Nephron progenitor cell (in vitro differentiated cells): ENCODE measurements around the gene CENPH.
"Not testable (repeated sequence)": the region's sequence is repeated elsewhere in the genome, so short reads cannot be mapped to it uniquely, and the experiment has no call there.

ENCODE experiments used
- DNase-seq: peaks from one replicate; pipeline ENCODE4 v3.0.0; 2021
- H3K27ac Mint-ChIP-seq: 2 replicates; pipeline ENCODE4 v1.8.0; 2021; ENCODE audit warnings: mild to moderate bottlenecking, moderate library complexity, mixed read lengths
- H3K27me3 Mint-ChIP-seq: 2 replicates; pipeline ENCODE4 v1.8.0; 2021; ENCODE audit warnings: mild to moderate bottlenecking, low read depth, mixed read lengths; ENCODE audit not compliant: poor library complexity
- H3K36me3 Mint-ChIP-seq: 2 replicates; pipeline ENCODE4 v1.8.0; 2021; ENCODE audit warnings: low read depth, mixed read lengths
- H3K4me1 Mint-ChIP-seq: 2 replicates; pipeline ENCODE4 v1.8.0; 2021; ENCODE audit warnings: mixed read lengths
- H3K4me3 Mint-ChIP-seq: 2 replicates; pipeline ENCODE4 v1.8.0; 2021; ENCODE audit warnings: mild to moderate bottlenecking, moderate library complexity, mixed read lengths
- H3K9me3 Mint-ChIP-seq: 2 replicates; pipeline ENCODE4 v1.8.0; 2021; ENCODE audit warnings: mild to moderate bottlenecking, moderate library complexity, mixed read lengths
- TF ChIP-seq, protein P1 (sequence below): fragments of 200-600 bp; sonication (generic); IDR thresholded peaks from 2 replicates; pipeline ENCODE4 v1.5.0; 2021; ENCODE audit warnings: antibody characterized with exemption

Gene CENPH

GRCh38 chr5:69234457-69235268 lies 45.3 kb downstream of the CENPH start, which contains the start of gene CDK7:
Gene CDK7 (plus strand): TSS chr5:69234886. CDS start chr5:69234976, 90 bp downstream.
- Mint-ChIP-seq H3K27ac (peak within 1 kb of the TSS; percentile 96), H3K4me1 (peaks cover 37% of the 10 kb centered on the region), H3K27me3 (no peaks in the 10 kb centered on the region), H3K4me3 (peak within 1 kb of the TSS; percentile 96), H3K9me3 (no peaks in the 10 kb centered on the region), H3K36me3 (peaks cover 34% of the 10 kb centered on the region)
- TF ChIP-seq, protein P1, sequence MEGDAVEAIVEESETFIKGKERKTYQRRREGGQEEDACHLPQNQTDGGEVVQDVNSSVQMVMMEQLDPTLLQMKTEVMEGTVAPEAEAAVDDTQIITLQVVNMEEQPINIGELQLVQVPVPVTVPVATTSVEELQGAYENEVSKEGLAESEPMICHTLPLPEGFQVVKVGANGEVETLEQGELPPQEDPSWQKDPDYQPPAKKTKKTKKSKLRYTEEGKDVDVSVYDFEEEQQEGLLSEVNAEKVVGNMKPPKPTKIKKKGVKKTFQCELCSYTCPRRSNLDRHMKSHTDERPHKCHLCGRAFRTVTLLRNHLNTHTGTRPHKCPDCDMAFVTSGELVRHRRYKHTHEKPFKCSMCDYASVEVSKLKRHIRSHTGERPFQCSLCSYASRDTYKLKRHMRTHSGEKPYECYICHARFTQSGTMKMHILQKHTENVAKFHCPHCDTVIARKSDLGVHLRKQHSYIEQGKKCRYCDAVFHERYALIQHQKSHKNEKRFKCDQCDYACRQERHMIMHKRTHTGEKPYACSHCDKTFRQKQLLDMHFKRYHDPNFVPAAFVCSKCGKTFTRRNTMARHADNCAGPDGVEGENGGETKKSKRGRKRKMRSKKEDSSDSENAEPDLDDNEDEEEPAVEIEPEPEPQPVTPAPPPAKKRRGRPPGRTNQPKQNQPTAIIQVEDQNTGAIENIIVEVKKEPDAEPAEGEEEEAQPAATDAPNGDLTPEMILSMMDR, result no peak
- peak; percentile 90 for DNase-seq

DNA sequence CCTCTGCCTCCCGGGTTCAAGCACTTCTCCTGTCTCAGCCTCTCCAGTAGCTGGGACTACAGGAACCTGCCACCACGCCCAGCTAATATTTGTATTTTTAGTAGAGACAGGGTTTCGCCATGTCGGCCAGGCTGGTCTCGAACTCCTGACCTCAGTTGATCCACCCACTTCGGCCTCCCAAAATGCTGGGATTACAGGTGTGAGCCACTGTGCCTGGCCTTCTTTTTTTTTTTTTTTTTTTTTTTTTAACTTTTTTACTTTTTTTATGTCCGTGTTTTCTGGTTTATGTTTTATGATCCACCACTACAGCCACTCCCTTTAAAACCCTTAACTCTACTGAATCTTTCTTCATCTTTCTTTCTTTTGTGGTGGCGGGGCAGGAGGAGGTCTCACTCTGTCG lies 47.4 kb downstream of the CENPH start:
- not testable (repeated sequence) for DNase-seq, H3K27me3 Mint-ChIP-seq
- H3K4me3 Mint-ChIP-seq, result peak overlapping the region; percentile 76
- H3K4me1 Mint-ChIP-seq, result peaks cover 37% of the 10 kb centered on the region
- H3K27ac Mint-ChIP-seq, result peak overlapping the region; percentile 82
- H3K9me3 Mint-ChIP-seq, result peaks cover 10% of the 10 kb centered on the region
- peaks cover 47% of the 10 kb centered on the region for H3K36me3 Mint-ChIP-seq

DNA sequence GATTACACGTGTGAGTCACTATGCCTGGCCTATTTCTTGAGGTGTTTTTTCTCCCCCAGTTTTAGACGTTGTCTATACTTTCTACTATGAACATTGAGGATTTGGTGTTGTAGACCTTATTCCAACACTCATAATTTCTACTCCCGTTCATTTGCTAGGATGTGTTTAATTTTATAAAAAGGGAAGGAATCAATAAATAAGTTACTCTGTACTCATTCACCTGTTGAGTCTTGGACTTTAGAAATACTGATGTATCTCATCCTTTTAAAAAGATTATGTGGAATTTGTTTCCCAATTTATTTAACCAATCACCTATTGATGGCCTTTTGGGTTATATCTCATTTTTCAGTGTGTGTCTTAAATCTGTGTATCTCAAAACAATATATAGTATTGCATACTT lies 48.5 kb downstream of the CENPH start:
- Mint-ChIP-seq H3K9me3 (peaks cover 19% of the 10 kb centered on the region), H3K4me1 (peaks cover 37% of the 10 kb centered on the region), H3K36me3 (peaks cover 59% of the 10 kb centered on the region), H3K4me3 (no peak overlapping the region), H3K27ac (no peak overlapping the region), H3K27me3 (no peaks in the 10 kb centered on the region)
- DNase-seq, result no peak
- TF ChIP-seq, protein P1, result no peak

DNA sequence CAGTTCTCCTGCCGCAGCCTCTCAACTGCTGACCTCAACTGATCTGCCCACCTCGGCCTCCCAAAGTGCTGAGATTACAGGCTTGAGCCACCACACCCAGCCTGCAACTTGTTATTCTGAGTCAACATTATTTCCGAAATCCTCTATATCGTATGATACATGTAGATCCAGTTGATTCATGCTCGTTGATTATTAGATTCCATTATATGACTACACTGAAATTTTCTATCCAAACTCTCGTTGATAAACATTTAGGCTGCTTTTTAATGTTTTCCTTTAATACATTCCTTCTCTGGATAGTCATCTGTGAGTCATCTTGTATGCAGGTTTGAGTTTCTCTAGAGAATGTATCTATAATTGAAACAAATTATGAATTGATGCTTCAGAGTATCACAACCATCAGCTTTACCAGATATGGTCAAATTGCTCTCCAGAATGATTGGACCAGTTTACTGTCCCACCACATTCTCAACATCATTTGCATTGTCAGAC lies 49.4 kb downstream of the CENPH start:
- Mint-ChIP-seq H3K36me3 (peaks cover 68% of the 10 kb centered on the region), H3K4me1 (peaks cover 35% of the 10 kb centered on the region), H3K9me3 (peaks cover 26% of the 10 kb centered on the region), H3K4me3 (no peak overlapping the region), H3K27ac (no peak overlapping the region), H3K27me3 (no peaks in the 10 kb centered on the region)
- no peak for DNase-seq
- TF ChIP-seq, protein P1, result no peak

DNA sequence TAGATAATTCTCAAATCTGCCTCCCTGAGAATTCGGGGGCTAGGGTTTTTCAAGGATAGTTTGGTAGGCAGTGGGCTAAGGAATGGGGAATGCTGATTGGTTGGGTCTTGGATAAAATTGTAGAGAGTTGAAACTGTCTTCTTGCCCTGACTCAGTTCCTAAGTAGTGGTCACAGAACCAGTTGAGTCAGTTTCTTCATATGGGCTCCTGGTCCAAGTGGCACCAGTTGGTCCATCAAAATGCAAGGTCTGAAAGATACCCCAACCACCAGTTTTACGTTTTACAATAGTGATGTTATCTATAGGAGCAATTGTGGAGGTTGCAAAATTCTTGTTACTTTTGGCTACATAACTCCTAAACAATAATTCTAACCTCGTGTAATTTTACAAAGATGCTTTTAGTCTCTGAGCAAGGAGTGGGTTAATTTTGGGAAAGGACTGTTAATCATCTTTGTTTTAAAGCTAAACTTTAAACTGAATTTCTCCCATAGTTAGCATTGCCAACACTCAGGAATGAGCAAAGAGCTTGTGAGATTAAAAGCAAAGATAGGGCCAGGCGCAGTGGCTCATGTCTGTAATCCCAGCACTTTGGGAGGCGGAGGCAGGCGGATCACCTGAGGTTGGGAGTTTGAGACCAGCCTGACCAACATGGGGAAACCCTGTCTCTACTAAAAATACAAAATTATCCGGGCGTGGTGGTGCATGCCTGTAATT lies 53.0 kb downstream of the CENPH start:
- TF ChIP-seq, protein P1, result no peak
- H3K4me1 Mint-ChIP-seq, result peaks cover 7% of the 10 kb centered on the region
- H3K9me3 Mint-ChIP-seq, result peaks cover 57% of the 10 kb centered on the region
- peaks cover 97% of the 10 kb centered on the region for H3K36me3 Mint-ChIP-seq
- no peak for DNase-seq
- no peak overlapping the region for H3K4me3 Mint-ChIP-seq
- no peak overlapping the region for H3K27ac Mint-ChIP-seq
- no peaks in the 10 kb centered on the region for H3K27me3 Mint-ChIP-seq

- H3K36me3 Mint-ChIP-seq, result peaks cover 94% of the 10 kb centered on the region
- no peaks in the 10 kb centered on the region for H3K4me1 Mint-ChIP-seq
- peaks cover 72% of the 10 kb centered on the region for H3K9me3 Mint-ChIP-seq
- no peaks in the 10 kb centered on the region for H3K27me3 Mint-ChIP-seq
- DNase-seq, result no peak
- H3K27ac Mint-ChIP-seq, result no peak overlapping the region
- H3K4me3 Mint-ChIP-seq, result no peak overlapping the region
- TF ChIP-seq, protein P1, result no peak
Observed at GRCh38 chr5:69245031-69245430, 55.6 kb downstream of the CENPH start.
